GDM1 (cell line): ENCODE results near the gene FAM107B.
"Not testable (repeated sequence)": the region's sequence is repeated elsewhere in the genome, so short reads cannot be mapped to it uniquely, and the experiment has no call there.

Experiments
- DNase-seq: peaks from one replicate; lab custom pipeline; 2025; lab: John Stamatoyannopoulos, UW

Gene FAM107B

GRCh38 chr10:14692344-14693076 lies 82.2 kb downstream of the FAM107B start:
- DNase-seq = no peak

GRCh38 chr10:14691359-14691758 lies 83.3 kb downstream of the FAM107B start:
- no peak for DNase-seq

DNA sequence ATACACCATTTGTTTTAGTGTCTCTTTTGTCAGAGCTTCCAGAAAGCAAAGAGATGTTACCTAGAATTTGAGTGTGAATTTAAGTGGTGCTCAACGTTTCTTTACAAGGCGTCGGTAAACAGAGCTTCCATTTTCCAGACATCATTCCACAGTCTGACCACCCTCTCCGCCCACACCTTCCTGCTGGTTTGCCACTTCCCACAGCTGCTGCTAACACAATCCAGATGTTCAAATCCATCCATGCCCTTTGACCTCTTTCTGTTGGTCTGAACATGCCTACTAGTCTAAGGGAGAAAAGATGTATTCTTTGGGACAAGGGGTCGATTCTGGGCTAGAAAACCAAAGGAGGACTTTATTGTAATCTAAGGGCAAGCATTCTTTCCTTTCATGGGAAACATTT lies 86.1 kb downstream of the FAM107B start:
- peak; percentile 2 for DNase-seq

GRCh38 chr10:14688189-14688588 lies 86.5 kb downstream of the FAM107B start:
- DNase-seq = not testable (repeated sequence)

DNA sequence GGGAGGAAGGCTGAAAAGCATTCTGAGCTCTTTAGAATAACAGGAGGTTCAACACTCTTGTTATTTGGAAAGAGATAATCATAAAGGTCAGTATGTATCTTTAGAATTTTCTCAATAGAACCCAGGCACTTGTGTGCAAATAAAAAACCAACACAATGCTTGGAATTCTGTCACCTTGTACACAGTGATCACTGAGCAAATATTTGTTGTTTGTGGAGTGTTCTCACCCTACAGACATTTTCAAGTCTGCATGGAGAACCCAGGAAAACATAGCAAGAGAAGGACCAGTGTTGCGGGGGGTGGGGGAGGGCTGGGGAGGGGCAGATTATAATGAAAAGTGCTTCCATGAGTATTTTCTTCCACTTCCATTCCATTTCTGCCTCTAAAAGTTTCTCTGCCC lies 87.4 kb downstream of the FAM107B start:
- DNase-seq = no peak

- DNase-seq = no peak
Measured at GRCh38 chr10:14686356-14686755, 88.3 kb downstream of the FAM107B start.

GRCh38 chr10:14684354-14684753 lies 90.3 kb downstream of the FAM107B start:
- DNase-seq = no peak

DNA sequence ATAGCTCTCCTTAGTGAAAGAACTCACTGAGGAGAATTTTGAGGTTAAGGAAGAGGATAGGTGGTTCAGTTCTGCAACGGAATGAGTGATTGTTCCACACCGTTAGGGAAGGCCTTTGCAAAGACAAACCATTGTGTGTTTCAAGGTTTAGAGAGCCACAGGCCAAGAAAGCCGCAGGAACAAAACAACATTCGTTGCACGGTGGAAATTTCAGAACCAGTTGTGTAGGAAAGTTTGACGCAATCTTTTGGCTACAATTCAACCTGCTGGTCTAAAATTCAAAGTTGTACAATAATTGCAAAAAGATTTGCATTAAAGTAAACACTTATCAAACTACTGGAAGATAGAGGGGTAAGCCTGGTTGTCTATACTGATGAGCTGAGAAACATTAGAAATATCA lies 91.4 kb downstream of the FAM107B start:
- no peak for DNase-seq

DNA sequence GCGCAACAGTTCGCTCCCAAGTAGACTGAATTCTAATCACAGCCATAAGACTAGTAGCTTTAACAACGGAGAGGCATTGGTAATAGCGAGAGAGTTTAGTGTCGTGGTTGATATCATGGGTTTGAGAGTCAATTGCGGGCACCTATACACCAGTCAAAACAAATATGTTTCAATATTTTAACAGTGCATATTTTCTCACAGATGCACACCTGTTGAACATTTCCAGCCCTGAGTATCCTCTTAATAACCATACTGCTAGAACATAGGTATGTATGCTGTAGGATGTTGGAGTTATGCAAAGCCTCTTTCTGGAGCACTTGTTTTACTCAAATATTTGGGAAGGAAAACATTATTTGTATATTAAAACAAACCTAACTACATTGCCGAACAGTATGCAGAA lies 92.9 kb downstream of the FAM107B start:
- DNase-seq = no peak

GRCh38 chr10:14681305-14681704 lies 93.4 kb downstream of the FAM107B start:
- DNase-seq = no peak

DNA sequence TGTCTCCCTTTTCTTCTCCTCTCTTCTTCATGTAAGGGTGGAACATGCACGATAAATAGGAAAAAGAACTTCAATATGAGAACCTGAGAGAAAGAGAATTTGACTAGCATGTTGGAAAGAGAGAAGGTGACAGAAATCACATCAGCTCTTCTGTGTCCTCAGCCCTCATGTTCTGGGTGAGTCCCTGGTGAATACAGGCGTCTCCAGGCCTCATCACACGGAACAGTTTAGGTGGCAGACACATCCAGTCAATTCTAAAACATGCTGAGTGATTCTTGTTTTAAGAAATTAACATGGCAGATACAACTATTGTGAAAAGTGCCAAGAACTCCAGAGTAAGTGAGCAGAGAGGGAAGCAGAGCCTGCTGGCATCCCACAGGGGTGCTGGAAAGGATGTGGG lies 96.1 kb downstream of the FAM107B start:
- DNase-seq = no peak

DNA sequence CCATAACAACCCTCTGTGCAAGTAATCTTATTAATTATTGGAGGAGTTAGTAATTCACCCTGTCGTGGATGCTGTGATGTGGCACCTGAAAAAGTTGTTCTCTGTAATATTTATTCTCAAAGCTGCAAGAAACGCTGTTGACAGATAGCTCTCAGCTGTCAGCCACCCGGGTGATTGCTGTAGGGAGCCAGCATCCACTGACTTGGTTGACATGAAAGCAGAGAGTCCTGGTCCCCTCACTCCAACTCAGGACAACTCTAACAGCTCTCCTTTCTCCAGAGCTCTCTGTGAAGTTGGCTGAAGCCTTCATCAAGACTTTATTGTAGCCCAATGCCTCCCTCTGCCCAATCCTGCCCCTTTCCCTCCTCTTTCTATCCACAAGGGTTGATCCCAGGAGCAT lies 98.0 kb downstream of the FAM107B start:
- DNase-seq = no peak

- DNase-seq = no peak
Measured at GRCh38 chr10:14674376-14675050, 100.2 kb downstream of the FAM107B start.

DNA sequence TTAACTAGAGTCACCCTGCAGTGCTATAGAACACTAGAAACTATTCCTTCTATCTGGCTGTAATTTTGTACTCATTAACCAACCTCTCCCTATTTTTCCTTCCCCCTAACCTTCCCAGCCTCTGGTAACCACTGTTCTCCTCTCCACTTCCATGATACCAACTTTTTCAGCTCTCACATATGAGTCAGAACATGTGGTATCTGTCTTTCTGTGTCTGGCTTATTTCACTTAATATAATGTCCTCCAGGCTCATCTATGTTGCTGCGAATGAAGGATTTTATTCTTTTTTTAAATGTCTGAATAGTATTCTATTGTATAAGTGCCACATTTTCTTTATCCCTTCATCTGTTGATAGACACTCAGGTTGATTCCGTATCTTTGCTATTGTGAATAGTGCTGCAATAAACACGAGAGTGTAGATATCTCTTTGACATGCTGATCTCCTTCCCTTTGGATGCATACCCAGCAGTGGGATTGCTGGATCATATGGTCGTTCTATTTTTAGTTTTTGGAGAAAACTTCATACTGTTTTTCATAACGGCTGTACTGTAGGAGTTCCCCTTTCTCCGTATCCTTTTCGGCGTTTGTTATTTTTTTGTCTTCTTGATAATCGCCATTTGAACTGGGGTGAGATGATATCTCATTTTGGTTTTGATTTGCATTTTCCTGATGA lies 101.4 kb downstream of the FAM107B start:
- no peak for DNase-seq

DNA sequence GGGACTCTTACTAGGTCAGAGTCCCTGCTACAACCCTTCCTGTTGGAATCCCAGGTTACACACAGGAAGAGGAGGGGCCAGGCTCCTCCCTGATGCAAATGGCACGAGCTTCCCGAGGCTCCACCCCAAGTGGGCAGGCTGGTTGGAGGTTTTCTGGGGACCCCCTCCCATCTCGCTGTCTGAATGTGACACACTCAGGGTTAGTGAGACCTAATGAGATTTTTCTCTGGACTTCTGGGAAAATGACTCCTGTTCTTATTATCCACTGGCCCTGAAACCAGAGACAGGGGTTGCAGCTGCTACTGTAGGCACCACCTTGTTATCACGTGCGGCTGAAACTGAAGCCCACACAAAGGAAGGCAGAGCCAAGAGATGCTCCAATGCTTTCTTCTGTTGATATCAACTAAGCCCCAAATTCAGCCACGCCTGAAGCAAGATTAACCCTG lies 103.3 kb downstream of the FAM107B start:
- DNase-seq = no peak

GRCh38 chr10:14670551-14671240 lies 104.0 kb downstream of the FAM107B start:
- DNase-seq = no peak

DNA sequence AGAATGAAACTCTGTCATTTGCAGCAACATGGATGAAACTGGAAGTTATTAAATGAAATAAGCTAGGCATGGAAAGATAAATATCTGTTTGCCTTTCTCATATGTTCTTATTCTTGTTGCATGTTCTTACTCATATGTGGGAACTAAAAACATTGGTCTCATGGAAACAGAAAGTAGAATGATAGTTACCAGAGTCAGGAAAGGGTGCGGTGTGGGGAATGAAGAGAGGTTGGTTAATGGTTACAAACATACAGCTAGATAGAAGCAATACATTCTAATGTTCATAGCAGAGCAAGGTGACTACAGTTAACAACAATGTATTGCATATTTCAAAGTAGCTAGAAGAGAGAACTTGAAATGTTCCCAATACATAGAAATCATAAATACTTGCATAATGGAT lies 105.1 kb downstream of the FAM107B start:
- DNase-seq = no peak

- no peak for DNase-seq
Measured at GRCh38 chr10:14667781-14668180, 106.9 kb downstream of the FAM107B start.

DNA sequence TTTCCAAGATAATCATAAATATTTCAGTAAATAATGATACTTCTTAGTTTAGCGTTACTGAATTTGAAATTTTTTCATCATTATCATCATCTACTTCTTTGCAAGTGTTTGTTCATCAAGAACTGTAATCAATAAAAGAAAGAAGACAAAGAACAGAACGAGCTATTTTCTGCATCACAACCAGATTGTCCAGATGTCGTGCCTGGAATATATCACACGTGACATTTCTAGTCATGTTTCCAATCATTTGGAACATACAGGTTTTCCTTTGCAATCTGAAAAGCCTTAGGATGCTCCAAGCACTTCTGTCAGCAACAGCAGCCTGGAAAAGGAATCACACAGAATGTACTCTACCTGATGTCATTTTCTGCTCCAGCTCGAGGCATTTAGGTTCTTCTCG lies 107.4 kb downstream of the FAM107B start:
- no peak for DNase-seq

DNA sequence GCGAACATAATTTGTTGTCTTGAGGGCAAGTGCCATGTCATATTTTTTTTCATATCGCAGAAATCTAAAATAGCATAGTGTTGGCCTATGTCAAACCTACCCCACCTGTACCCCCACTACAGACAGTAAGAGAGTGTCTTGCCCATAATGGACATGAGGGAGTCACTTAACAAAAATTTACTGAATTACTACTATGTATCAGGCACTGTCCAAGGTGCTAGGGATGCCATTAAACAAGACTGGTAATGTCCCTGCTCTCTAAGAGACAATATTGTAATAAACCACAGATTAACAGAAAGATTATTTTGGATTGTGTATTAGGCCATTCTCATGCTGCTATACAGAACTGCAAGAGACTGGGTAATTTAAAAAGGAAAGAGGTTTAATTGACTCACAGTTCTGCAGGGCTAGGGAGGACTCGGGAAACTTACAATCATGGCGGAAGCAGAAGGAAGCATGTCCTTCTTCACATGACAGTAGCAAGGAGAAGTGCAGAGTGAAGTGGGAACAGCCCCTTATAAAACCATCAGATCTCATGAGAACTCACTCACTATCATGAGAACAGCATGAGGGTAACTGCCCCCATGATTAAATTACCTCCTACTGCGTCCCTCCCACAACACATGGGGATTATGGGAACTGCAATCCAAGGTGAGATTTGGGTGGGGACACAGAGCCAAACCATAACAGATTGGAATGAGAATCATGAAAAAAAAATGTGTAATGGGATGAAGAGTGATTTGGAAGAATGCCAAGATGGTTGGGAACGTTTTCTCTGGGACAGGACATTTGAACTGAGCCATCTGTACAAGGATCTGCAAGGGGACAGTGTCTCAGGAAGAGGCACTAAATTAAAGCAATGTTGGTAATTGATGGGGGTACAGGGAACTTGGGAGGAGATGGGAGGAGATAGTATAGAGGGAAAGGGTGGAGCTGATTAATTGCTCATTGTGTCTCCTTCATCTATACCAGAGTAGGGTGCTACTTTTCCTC lies 108.5 kb downstream of the FAM107B start:
- DNase-seq = no peak

DNA sequence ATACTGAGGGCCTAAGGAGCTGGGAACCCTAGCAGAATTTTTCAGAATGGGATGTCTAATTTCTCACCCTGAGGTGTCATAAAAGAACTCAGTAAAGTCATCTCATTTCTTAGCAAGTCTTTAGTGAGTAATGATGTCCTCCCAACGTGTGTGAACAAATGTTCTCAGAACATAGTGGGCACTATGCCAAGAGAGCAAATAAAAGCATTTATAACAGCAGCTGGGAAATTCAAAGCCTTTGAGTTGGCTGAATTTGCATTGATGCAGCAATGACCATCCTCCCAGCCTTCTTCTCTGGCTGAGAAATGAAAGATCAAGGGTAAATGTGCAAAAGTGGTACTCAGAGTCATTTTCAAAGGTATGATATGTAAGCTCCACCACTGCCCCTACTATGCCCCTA lies 109.4 kb downstream of the FAM107B start:
- DNase-seq = no peak
